Activated CD4-positive, alpha-beta T cell treated with anti-CD3 and anti-CD28 coated beads for 48 hours (primary cell): ENCODE data around the gene PCSK5.
"Not testable (repeated sequence)": the region's sequence is repeated elsewhere in the genome, so short reads cannot be mapped to it uniquely, and the experiment has no call there.

Source experiments
- DNase-seq: peaks from one replicate; pipeline ENCODE4 v3.0.0-alpha.2; 2020

Gene PCSK5

GRCh38 chr9:75927356-75927755, 36.9 kb downstream of the PCSK5 start:
- no peak for DNase-seq

- DNase-seq: no peak
Measured at GRCh38 chr9:75930190-75930589, 39.7 kb downstream of the PCSK5 start.

- DNase-seq: no peak
Measured at GRCh38 chr9:75930730-75931321, 40.4 kb downstream of the PCSK5 start.

- no peak for DNase-seq
Measured at GRCh38 chr9:75933982-75934381, 43.5 kb downstream of the PCSK5 start.

GRCh38 chr9:75935591-75935990, 45.1 kb downstream of the PCSK5 start:
- no peak for DNase-seq

- no peak for DNase-seq
Measured at GRCh38 chr9:75937521-75938258, 47.2 kb downstream of the PCSK5 start.

GRCh38 chr9:75938946-75939345, 48.5 kb downstream of the PCSK5 start:
- DNase-seq: no peak

GRCh38 chr9:75939536-75940111, 49.2 kb downstream of the PCSK5 start:
- DNase-seq: no peak

- DNase-seq: no peak
Measured at GRCh38 chr9:75941066-75941465, 50.6 kb downstream of the PCSK5 start.

GRCh38 chr9:75941577-75942311, 51.3 kb downstream of the PCSK5 start:
- DNase-seq: no peak

GRCh38 chr9:75946766-75947165, 56.3 kb downstream of the PCSK5 start:
- no peak for DNase-seq

- no peak for DNase-seq
Measured at GRCh38 chr9:75947233-75947632, 56.8 kb downstream of the PCSK5 start.

- no peak for DNase-seq
Measured at GRCh38 chr9:75950998-75951397, 60.5 kb downstream of the PCSK5 start.

GRCh38 chr9:75953218-75953617, 62.7 kb downstream of the PCSK5 start:
- no peak for DNase-seq

GRCh38 chr9:75956161-75956560, 65.7 kb downstream of the PCSK5 start:
- DNase-seq: no peak

- DNase-seq: no peak
Measured at GRCh38 chr9:75957116-75957515, 66.6 kb downstream of the PCSK5 start.

- DNase-seq: no peak
Measured at GRCh38 chr9:75958226-75958625, 67.8 kb downstream of the PCSK5 start.

GRCh38 chr9:75960551-75960950, 70.1 kb downstream of the PCSK5 start:
- no peak for DNase-seq

GRCh38 chr9:75962013-75962661, 71.7 kb downstream of the PCSK5 start:
- DNase-seq: no peak

GRCh38 chr9:75962662-75963036, 72.2 kb downstream of the PCSK5 start:
- DNase-seq: no peak

- DNase-seq: not testable (repeated sequence)
Measured at GRCh38 chr9:75963321-75963720, 72.8 kb downstream of the PCSK5 start.

GRCh38 chr9:75964427-75964826, 74.0 kb downstream of the PCSK5 start:
- no peak for DNase-seq

GRCh38 chr9:75965231-75965630, 74.8 kb downstream of the PCSK5 start:
- DNase-seq: no peak
